Stimulated activated CD8-positive, alpha-beta memory T cell treated with anti-CD3 and anti-CD28 coated beads, Interleukin-12 subunit alpha, Interleukin-12 subunit beta, amount 100 ng/mL, for 24 hours (primary cell): Measurements from ENCODE around the gene ARHGAP15.

Experiments
- DNase-seq: peaks from one replicate; pipeline ENCODE4 v3.0.0-alpha.2; 2020; ENCODE audit errors: extremely low read depth

ARHGAP15 gene

DNA sequence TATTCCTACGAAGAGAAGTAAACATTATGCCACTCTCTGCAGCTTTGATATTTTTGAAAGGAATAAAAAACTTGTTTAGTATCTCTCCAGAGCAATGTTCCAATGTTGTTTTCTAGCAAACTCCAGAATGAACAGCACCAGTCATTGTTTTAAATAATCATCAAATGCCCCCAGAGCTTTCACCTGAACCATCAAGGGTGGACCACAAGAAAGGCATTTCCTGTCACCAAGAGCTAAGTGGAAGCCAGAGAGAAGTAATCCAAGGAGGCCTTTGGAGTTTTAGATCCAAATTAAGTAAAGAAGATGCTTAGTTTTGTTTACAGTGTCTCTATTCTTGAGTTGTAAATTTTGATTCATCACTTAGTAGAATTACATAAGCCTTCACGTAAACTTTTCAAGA is 559.0 kb downstream of the ARHGAP15 start:
- DNase-seq, result no peak

DNA sequence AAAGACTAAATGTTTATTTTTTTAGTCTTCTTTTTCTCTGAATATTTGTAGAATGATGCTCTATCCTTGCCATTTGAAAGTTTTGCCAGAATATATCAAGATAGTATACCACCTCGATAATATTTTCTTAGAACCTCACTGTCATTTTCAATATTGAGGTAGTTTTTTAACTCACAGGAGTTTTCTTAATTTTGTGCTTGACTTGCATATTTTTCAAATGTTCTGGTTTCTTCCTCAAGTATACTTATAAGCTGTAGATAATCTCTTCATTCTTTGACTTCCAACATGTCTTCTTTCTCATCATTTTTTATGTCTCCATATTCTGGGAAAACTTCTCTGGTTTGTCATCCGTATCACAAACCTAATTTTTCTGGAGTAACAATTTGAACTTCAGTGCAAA is 559.6 kb downstream of the ARHGAP15 start:
- DNase-seq, result no peak

DNA sequence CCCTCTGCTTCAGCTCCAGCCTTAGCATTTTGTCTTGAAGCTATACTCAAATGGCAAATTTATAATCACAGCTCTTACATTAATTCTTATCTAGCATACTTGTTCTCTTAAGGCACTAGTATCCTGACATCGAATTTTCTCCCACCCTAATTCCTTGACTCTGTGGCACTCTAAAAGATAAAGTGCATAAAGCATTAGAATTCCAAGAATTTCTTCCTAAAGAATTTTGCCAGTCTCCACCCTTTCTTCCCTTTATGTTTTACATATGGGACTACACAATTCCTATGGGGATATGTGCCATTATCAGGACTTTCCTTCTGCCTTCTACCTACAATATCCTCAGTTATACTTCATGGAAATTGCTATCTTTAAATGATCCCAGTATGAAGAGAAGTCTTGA is 560.3 kb downstream of the ARHGAP15 start:
- no peak for DNase-seq

DNA sequence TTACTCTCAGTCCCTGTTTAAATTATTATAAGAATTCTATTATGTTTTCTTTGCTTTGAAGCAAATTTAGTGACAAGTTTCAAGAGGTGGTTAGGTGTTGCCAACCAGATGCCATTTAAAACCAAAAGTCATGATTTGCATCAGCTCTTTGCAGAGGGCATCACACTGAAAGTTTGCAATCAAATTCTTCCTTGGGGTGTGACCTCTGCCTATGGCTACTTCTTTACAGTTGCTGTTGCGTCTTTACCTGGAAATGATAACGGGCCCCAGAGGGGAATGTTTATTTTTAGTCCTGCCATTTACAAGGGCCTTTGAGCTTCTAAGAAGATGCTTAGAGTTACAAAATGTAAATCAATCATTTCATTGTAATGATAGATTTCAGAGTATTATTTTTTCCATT is 561.0 kb downstream of the ARHGAP15 start:
- no peak for DNase-seq

DNA sequence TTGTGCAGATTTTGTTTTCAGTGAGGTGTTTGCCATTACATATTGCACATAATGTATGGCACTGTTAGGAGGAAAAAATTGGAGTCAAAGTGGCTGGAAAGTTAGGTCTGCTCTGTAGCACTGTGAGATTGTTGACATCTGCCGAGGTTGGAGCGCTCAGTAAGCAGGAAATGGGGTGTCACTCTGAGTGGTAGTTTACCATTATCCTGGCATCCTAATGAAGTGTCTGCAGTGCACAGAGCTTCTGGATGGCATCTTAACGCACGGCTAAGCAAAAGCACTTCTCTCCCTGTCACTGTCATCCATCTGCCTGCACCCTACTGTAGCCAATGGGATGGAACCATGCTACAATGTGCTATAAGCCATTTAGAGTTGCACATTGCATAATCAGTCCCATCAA is 561.9 kb downstream of the ARHGAP15 start:
- no peak for DNase-seq

DNA sequence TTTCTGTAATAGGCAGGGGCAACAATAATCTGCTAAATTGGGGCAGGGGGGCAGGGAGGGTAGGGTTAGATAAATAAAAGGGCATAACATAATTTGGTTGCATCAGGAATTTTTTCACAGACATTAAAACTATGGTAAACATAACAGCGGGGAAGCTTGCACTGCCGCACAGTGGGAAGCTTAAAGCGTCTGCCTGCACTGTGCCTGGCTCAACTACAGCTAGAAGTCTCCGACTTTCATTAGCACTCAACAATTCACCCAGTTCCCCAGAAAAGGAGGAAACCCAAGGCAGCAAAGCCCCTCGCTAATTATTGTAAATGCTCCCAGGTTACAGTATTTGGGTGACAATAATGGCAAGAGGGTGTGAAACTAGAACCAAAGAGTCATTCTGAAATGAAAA is 562.9 kb downstream of the ARHGAP15 start:
- no peak for DNase-seq

DNA sequence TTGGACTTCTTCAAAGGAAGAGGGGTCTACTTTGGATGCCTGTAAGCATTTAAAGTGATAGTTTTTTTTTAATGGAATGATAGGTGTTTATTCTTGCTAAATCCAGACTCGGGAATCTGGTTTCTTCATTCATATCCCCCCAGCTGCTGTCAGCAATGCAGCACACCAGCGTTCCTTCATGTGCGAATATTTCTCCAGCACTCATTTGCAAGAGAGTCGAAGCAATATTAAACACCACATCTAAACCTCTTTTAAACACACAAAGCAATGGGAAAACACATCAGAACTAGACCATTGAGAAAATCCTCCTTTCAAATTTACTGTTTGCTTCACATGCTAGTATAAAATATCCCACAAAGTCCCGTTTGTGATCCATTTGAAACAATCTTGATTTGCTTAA is 563.7 kb downstream of the ARHGAP15 start:
- no peak for DNase-seq

DNA sequence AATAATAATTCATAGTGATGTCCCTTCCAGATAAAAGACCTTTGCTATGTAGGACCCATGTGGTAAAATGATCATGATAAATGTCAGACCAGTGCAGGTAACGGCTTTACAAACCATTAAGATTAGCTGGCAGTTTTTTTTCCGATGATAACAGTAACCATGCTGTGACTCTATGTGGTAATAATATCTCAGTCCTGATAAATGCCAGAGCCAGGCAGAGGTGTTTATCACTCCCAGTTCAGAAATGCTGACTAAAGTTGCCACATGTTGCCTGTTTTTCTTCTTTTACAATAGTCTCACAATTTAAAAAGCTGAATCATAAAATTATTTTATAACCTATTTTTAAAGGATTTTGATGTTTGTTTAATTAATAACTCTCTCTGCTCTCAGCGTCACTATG is 565.1 kb downstream of the ARHGAP15 start:
- no peak for DNase-seq

DNA sequence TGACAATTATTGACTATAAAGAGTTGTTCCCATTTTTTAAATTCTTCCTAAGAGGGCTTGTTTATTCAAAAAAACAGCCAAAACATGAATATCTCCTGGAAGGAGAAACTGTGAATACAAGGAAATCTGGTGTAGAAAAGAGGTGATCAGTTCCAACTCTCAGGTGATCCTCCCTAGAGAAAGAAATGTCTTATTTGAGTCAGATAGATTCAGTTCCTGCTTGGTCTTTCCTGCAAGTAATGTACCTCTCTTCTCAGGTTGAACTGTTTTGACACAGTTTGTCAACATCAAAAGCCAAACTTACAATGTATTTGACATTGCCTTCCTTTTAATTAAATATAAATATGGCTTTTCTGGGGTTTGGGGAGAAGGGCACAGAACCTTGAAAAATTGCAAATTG is 567.4 kb downstream of the ARHGAP15 start:
- no peak for DNase-seq

DNA sequence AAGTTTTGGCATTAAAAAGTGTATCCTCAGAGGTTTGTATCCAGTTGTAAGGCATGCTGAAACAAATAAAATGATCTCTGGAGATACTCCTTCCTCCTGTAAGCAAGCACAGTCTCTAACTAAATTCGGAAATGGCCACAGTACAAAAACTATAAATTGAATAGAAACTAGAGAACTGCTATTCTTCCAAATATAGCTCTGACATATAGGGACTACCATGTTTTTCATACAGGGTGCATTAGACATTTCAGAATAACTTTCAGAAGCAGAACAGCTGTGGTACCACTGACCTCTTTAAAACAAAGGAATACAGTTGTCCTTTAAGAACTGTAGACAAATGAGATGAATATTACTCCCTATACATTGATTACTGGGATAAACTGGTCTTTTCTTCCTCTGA is 568.5 kb downstream of the ARHGAP15 start:
- DNase-seq, result no peak

DNA sequence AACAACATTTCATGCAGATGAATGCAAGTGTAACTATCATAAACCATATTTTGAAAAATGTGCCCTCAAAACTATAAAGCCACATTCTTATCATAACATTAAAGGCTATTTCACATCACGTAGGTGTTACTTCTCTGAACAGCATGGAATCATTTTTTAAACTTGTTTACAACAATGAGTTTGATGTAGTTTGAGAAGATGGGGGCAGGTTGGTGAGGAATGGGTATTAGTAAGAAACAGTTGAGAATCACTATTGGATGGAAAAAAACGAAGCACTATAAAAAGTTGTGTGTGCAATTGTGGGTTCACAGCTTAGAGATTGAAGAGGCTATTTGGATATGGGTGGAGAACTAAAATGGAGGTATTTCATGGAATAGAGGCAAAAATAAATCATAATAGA is 569.1 kb downstream of the ARHGAP15 start:
- DNase-seq, result no peak

DNA sequence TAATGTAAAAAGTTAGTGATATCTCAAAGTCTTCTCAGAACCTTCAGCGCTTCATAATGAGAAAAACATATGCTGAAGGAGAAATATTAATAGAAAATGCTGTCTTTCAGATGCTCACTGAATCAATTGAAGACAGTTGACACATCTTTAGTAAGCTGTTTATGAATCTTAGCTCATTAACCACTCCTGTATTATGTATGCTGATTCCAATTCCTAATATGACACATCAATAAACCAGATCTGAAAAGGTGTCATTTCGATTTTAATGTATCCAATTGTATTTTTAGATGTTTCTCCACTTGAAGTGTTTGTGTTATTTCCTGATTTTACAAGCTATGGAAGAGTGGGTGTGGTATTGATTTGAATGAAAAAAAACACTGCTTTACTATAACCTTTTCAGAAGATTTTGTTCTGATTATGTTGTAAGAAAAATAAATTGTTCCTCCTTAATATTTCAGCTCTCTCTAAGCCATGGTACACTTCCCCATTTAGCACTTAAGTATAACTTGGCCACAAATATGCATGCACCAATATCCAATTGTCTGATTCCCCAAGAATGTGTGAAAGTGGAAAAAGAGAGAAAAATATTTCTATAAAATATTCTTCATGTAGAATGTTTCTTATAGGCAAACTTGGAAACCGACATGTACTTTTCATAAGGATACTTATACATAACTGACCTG is 569.8 kb downstream of the ARHGAP15 start:
- DNase-seq, result no peak

DNA sequence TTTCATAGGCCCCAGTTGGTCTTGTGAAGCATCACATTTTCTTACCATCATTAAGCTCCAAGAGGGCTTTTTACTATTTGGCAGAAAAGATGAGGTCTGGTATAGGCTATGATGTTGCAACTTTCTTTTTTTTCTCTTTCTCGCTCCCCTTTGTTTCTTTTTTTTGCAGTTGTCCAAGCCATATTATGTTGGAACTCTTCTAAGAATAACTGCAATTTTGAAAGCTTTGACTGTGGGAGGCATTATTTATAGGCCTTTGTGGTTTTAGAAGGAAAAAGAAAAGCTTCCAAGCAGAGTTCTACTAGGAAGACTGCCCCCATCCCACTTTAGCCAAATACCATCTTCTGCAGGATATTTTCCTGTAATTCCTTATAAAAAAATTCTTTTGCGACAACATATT is 571.6 kb downstream of the ARHGAP15 start:
- no peak for DNase-seq

DNA sequence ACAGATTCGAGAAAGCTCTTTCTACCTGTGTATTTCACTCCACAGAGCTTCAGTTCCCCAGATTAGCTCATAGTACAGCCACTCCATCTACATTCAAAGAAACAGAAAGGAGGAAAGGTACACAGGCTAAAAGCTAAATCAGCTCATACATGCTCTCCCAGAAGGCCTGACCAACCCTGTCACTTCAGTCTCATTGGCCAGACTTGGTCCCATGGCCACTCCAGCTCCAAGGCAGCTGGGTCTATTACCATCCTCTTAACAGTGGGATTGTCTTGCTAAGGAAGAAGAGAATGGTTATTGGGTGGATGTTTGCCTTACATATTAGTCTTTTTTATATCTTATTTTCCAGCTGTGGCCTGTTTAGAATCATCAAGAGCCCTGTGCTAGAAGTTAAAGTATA is 572.6 kb downstream of the ARHGAP15 start:
- no peak for DNase-seq

DNA sequence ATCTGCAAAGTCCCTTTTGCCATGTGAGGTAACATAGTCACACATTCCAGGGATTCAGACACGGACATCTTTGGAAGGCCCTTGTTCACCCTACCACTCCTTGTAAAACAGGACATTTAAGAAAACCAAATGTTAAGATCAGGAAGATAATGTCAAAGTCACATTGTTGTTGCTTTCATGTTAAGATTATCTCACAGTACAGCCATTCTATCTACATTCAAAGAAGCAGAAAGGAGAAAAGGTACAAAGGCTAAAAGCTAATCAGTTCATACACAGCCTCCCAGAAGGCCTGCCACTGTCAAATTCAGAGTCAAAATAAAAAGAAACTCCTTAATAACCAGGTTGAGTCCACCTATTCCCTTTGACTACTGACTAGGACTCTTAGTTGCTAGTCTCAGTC is 573.7 kb downstream of the ARHGAP15 start:
- no peak for DNase-seq

DNA sequence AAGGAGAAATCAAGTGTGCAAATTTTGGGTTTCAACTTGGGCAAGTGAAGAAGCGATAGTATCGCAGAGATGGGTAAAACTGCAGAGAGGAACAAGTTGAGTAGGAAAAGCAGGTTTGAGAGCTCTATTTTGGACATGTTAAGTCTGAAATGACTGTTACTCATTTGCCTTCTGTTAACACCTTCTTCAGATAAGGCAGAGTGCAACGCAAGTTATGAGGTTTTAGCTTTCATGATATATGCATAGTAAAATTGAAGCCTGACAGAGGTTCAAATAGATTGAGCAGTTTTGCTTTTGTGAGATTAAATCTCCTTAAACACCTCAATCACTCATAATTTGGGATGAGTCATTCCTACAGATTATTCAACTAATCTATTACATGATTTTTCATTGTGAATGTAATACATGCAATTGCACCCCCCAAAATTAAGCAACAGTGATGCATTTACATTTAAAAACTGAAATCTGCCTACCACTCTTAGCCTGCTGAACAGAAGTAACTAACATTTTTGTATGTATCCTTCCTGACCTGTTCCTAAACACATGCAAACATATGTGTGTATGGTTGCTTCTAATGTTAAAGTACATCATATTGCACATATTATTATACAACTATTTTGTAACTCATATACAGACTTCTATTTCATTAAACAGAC is 575.4 kb downstream of the ARHGAP15 start:
- no peak for DNase-seq

DNA sequence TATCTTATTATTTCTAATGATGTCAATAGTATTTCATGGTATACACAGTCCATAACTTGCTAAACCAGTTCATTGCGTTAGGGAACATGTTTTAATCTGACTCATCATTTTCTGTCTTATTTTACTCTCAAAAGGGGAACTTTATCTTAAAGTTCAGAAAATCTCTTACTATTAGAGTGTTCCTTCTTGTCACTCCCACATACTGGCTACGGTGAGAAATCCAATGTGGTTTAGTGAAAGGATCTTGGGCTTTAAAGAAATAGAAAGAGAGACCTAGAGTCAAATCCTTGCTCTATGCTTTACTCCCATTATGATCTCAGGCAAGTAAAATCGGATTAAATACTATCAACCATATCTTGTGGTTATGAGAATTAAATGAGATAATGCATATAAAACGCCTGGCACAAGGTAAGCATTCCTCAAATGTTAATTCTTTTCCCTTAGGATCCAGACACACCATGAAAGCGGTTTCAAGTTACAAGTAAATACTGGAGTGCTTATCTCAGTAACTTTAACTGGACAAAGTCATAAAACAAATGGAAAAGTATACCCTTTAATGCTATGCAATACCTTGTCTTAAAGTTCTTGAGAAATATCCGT is 576.0 kb downstream of the ARHGAP15 start:
- no peak for DNase-seq

DNA sequence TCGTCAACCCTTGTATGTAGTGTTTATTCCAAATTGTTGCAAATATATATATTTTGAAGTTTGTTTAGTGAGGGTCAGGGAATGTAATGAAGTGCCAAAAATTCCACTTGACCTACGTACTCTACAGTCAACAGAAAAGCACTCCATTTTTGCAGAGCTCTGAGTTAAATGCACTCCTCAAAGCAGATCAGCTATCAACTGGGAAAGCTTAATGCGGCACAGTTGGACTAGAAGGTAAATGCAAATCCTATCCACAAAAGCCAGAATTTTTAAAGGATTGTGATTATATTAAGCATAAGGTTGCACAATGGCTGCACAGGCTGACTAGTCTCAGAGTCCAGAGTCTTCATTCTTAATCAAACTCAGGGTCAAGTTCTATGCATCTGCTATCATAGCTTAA is 577.1 kb downstream of the ARHGAP15 start:
- no peak for DNase-seq

DNA sequence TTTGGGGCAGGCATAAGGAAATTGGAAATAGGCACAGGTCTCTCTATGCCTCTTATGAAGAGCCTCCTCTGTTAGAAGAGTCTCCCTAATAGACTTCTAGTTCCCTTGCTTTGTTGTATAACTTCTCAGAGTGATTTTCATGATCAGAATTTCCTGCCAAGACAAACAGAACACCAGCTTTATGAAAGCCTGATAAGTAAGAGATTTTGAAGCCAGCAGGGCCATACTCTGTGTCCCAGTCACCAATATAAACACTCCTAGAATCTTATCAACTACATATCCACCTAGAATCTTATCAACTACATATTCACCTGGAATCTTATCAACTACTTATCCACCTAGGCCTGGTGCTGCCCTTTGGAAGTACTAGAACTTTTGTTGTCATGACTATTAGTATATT is 579.5 kb downstream of the ARHGAP15 start:
- no peak for DNase-seq

DNA sequence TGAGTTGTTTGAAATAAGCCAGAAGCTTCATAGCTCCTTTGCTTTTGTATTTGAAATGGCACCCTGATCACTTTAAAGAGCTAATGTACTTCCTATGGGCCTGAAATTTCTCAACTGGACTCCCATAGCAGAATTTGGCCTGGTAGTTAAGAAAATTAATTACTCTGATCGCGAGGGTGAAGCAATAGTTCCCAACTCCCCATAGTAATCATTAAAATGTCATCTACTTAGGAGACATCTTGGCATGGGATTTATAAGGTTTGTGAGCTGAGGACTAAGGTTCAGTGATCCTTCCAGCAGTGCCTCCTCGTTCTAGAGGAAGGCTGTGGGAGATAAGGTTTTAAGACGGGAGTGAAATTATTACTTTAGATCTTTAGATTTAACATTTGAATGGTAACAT is 581.0 kb downstream of the ARHGAP15 start:
- no peak for DNase-seq

DNA sequence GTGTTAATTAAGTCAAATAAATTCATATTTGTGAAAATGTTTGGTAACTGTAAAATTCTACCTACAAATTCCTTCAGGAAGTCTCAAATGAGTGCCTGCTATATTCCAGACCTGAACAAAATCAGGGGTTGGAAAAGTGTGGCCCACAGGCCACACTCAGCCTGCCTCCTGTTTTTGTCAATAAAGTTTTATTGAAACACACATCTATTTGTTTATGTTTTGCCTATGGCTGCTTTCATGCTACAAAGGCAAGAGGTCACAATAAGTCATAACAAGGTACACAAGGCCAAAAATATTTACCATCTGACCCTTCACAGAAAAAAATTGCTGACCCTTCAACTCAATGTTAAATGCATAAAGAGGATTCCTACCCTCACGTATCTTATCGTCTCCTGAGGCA is 581.7 kb downstream of the ARHGAP15 start:
- DNase-seq, result no peak

DNA sequence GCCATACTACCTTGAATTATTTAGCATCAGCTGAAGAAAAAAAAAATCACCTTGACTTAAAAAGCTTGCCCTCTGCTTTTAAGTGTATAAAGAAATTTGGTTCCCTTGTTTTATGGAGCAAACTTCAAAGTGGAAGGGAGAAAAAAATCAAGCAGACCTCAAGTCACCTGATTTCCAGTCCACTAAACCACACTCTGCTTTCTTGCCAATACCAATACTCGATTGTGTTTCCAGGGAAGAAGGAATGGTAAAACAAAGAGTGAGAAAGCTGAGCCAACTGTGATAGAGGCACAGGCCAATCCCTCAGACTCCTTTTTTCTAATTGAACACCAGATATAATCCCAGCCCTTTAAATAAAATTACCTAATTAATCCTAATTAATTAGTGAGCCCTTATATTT is 587.3 kb downstream of the ARHGAP15 start:
- DNase-seq, result no peak

DNA sequence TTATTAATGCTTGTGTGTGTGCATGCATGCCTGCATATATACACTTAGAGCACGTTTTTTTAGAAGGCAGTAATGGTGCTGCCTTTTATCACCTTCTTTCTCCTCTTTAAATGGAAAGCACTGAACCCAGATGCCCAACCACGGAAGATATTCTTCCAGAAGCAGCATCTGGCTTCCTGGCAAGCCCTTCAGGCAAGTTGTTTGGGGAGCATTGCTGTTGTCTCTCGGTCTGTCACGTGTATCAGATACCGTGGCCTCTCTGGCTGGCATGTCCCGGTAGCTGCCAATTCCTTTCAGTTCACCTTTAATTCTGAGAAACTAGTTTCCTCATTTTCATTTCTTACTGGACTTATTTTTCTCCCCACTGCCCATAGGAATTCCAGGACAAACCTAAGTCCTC is 587.8 kb downstream of the ARHGAP15 start:
- no peak for DNase-seq
